Muscle of arm (tissue), 14 donors: ENCODE data around the gene DIRAS3. TPM values are rescaled to one million over a fixed set of nuclear protein-coding genes. Genes with fewer than 3 reads are reported as not detected.
A peak's percentile ranks its signal among the peaks of the same experiment; 100 is the strongest.
"Not testable (repeated sequence)": the region's sequence is repeated elsewhere in the genome, so short reads cannot be mapped to it uniquely, and the experiment has no call there.

Source experiments
- DNase-seq: peaks from one replicate; pipeline ENCODE4 v3.0.0-alpha.2; 2013
- long read RNA-seq, 11 donors: transcript quantifications; one replicate each; lab custom pipeline, GENCODE V29; 2026
- polyA plus RNA-seq, 12 donors: library from polyadenylated mRNA; unstranded; fragments of 120-200 nt; gene quantifications; one replicate each; pipeline ENCODE4 v1.2.1, GENCODE V29; 2013; ENCODE audit not compliant: insufficient read length in 12 of 12

The DIRAS3 gene, protein sequence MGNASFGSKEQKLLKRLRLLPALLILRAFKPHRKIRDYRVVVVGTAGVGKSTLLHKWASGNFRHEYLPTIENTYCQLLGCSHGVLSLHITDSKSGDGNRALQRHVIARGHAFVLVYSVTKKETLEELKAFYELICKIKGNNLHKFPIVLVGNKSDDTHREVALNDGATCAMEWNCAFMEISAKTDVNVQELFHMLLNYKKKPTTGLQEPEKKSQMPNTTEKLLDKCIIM
- polyA plus RNA-seq, result 1 to 10 TPM in 11 of 12 donors, not detected in 1; 3.5 to 8.6 (median 6.0) TPM
- long read RNA-seq, donor 1, partial matches to known transcripts, result 0 of 1 reads
- long read RNA-seq, donor 1, other reads (novel, unspliced or antisense), result 0 of 1 reads
- long read RNA-seq, donor 2, result 0 reads
- long read RNA-seq, donor 3, result 0 reads
- long read RNA-seq, donor 4, partial matches to known transcripts, result 0 of 1 reads
- long read RNA-seq, donor 4, other reads (novel, unspliced or antisense), result 0 of 1 reads
- long read RNA-seq, donor 5, partial matches to known transcripts, result 0 of 2 reads
- long read RNA-seq, donor 5, other reads (novel, unspliced or antisense), result 0 of 2 reads
- long read RNA-seq, donor 6, result 0 reads
- long read RNA-seq, donor 7, result 0 reads
- long read RNA-seq, donor 8, result 0 reads
- long read RNA-seq, donor 9, partial matches to known transcripts, result 0 of 1 reads
- long read RNA-seq, donor 9, other reads (novel, unspliced or antisense), result 0 of 1 reads
- long read RNA-seq, donor 10, result 0 reads
- long read RNA-seq, donor 11, result 0 reads

DNA sequence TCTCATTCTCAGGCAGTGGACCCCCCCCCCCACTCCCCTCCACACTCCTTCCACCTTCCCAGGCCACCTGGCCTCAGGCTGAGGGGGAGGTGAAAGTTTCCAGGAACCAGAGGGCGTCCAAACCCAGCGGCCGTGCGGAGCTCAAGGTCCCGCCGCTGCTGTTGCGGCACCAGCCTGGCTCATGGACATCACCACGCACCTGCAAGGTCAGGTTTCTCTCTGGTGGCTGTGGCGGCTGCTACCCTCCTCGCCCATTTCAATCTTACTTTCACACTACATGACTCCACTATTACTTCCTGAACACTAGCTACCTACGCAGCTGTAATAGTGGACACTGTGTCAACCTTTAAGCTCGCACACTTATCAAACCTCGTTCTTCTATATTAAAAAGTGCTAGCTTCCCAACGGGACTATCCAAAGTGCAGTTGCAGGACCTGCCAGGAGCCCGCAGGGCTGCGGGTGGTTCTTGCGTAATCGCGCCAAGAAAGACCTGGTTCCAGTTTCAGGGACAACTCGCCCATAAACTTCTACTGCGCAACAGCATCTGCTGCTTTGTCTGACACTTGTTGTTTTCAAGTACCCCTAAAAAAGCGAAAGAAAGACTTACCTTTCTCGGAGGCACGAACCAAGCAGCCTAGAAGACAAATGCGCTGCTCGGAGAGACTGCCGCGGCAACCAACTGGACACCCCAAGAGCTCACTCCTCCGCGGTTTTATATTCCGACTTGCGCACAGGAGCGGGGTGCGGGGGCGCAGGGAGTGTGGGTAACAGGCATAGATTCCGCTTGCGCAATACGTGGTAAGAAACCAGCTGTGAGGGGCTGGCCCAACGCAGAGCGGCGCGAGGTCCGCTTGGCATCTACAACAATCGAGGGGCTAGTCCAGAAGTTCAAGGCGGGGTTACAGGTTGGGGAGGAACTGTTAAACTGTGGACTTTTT, at the start of gene DIRAS3:
Gene DIRAS3 (minus strand): TSS at position 687 of the 938 bp plus-strand sequence. CDS start 3,330 bp downstream, outside the sequence.
- peak; percentile 14 for DNase-seq

DNA sequence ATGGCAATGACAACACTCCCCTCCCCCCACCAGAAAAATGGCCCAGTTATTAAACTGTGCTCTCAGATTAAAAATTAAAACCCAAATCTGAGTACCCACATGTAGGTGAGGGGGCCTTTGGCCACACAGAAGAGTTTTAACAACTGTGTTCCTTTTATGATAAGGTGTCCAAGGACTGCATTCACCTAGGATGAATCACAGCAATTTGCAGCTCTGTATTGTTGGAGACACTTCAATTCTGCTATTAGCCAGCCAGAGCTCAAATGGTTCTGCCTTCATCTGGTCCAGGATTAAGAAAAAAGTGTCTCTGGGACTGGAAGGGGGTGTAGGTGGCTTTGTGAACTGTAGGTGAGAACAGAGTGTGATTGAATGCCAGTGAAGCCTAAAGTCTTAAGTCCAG, 43.3 kb upstream of the DIRAS3 start:
- DNase-seq, result no peak

DNA sequence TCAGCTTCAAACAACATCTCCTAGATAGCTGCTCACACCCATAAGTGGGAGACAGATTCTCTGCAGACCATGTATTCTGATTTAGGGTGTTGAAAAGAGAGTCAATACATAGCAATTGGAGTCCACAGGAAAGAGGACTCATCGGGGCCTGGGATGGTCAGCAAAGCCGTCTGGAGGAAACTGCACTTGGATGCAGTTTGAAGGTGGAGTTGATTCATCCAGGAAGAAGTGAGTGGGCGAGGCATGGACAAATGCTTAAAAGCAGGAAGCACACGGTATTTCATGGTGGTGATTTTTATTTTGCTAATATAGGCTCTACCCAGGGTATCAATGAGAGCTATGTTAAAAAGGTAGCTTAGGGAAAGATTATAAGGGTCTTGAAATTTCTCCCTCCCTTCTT, 36.8 kb upstream of the DIRAS3 start:
- no peak for DNase-seq

DNA sequence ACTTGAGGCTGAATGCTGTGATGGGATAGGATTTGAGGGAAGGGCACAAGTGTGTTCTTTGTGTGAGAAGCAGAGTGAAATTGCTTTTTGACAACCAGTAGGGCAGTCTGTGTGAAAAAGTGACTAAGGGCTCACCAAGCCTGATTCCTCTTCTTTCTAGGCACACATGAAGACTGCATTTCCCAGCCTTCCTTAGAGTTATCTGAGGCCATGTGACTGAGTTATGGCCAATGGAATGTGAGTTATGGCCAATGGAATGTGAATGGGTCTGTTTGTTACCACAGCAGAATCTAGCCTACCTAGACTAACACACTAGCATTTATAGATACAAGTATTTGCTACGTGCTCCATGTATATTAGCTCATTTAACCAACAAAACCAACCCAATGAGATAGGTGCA, 35.3 kb upstream of the DIRAS3 start:
- no peak for DNase-seq

DNA sequence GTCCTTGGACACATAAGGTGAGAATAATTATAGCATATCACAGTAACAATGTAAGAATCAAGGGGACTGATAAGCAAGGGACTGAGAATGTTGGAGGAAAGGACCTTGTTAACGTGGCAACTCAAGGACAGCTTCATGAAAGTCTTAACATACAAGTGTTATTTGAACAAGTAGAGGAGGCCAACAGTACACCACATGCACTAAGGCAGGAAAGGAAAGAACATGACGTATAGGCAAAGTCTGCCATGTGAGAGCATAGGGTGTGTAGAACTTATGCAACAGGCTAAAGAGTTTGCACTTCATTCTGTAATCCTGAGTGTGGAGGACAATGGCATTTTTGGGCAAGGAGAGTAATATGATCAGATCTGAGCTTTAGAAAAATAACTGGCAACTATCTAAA, 33.3 kb upstream of the DIRAS3 start:
- DNase-seq, result no peak

DNA sequence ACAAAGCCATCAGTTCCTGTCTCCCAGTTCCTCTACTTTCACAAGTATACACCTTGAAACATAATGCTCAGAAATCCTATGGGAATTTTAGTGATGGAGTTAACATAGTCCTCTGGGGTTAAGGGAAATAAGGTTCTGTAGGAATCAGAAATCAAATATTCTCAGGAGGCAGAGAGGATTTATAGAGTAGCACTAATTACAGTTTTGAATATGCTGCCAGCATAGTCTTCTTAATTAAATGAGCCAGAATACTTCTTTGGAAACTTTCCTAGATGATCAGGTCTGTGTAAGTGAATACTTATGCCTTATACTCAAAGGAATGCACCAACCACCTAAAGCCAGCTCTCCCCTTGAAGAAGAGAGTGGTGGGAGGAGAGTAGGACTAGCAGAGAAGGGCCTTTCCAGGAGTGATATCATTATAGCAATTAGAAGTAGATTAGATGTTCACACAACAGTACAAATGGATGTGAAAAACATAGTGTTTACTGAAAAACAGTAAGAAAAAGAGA, 31.4 kb upstream of the DIRAS3 start:
- DNase-seq, result no peak

DNA sequence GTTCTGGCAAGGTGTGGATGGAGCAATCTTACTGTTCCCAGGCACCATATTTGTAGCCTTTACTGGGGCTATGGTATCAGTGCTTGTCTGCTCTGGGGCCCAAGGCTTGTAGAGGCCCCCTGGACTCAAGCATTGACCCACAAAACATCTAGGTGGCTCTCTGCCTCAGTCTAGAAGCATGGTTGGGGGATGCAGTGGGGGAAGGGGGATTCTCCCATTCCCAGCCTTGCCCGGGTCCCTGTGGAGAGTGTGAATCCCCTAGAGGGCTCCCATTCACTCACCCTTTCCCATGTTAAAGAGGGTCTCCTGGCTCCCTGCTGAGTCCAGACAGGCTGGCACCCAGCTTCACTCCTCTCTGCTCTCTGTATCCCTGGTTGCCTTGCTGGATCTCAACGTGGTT, 28.2 kb upstream of the DIRAS3 start:
- DNase-seq, result no peak

DNA sequence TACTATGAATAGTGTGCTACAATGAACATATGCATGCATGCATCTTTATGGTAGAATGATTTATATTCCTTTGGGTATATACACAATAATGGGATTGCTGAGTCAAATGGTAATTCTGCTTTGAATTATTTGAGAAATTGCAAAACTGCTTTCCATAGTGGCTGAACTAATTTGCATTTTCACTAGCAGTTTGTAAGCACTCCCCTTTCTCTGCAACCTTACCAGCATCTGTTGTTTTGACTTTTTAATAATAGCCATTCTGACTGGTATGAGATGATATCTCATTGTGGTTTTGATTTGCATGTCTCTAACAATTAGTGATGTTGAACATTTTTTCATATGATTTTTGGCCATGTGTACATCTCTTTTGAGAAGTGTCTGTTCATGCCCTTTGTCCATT, 24.0 kb upstream of the DIRAS3 start:
- DNase-seq, result no peak

DNA sequence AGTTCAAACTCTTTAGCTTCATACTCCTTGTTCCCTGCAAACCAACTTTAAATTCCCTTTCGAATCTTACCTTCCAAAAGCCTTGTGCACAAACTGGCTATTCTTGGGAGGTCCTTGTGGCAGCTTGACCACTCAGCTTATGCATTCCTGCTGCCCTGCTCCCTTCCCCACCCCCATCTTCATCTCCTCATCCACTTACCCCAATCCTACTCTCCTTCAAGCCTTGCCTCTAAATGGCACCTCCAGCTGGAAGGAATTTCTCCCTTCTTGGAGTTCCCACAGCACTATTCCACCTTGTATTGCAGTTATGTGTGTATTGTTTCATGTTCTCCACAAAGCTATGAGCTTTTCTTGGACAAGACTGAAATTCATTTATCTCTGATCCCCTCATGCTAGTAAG, 15.3 kb upstream of the DIRAS3 start:
- no peak for DNase-seq

DNA sequence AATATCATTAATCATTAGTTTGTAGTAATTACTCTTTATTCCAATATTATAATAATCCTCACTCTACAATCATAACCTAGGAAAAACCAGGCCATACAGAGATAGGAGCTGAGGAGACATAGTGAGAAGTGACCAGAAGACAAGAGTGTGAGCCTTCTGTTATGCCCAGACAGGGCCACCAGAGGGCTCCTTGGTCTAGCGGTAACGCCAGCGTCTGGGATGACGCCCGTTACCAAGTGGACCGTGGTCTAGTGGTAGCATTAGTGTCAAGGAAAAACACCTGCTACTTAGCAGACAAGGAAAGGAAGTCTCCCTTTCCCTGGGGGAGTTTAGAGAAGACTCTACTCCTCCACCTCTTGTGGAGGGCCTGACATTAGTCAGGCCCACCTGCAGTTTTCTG, 7.6 kb upstream of the DIRAS3 start:
- DNase-seq, result not testable (repeated sequence)

DNA sequence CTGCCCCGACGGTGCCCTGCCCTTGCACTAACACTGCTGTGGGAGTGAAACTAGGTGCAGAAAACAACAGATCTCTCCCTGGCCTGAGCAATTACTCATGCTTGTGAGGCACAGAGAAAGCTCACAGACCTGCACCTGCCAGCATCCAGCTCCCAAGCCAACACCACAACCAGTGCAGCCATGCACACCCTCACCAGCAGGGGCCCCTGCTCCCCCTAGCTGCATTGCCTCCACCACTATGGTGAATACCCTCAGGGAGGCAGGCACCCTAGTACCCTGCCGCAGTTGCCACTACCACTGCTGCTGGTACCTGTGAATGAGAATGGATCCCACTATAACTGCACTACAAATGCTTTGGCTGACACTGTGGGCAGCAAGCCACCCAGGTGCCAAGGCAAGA, 7.1 kb upstream of the DIRAS3 start:
- no peak for DNase-seq

DNA sequence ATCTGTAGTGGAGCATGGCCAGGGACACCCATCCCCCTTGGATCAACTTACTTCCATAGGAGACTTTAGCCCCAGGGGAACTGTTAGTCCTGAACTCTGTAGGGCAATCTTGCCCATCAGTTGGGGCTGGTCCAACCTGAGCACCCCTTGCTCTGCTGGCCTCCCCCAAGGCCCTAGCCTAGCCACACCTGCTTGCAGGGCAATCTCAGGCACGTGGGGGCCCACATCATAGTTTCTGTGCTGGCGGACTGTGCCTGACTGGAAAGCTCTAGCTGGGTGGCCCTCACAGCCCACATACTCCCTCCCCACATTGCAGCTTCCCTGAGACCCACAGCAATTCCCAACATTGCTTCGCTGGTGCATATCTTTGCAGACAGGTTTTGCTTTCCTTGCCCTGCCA, 6.6 kb upstream of the DIRAS3 start:
- no peak for DNase-seq

DNA sequence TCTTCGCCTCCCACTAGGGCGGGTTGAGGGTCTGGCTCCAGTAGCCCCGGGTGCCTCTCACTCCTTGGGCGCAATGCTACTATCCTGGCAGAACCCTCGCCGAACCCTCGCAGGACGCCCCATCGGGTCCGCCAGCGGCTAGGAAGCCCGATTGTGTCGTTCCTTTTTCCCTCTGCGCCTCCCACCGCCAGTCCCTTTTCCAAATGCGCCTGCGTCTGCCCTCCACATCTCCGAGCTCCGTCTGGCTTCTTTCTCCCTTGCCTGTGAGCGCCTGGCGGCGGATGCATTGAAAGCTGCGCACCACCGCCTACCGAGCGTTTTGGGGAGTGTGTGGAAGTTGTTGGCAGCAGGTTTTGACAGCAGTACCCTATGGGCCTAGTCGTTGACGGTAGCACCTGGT, 1.0 kb upstream of the DIRAS3 start:
- DNase-seq, result peak; percentile 39

DNA sequence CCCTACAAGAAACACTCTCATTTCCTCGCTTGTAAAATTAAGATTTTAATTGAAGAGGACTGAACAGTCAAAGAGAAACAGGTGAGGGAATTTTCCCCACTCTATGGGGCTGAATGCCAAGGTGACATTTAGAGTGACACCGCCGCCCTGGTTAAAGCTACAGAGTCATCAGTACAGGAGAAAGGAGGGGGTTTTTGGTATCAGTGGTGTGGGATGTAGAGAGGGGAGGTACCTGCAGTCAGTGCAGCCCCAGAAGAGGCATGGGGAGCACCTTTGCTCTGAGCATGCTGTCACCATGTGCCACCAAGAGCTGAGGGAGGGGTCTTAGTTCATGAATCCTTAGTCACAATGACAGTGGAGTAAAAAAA, 2.8 kb downstream of the DIRAS3 start:
- no peak for DNase-seq

DNA sequence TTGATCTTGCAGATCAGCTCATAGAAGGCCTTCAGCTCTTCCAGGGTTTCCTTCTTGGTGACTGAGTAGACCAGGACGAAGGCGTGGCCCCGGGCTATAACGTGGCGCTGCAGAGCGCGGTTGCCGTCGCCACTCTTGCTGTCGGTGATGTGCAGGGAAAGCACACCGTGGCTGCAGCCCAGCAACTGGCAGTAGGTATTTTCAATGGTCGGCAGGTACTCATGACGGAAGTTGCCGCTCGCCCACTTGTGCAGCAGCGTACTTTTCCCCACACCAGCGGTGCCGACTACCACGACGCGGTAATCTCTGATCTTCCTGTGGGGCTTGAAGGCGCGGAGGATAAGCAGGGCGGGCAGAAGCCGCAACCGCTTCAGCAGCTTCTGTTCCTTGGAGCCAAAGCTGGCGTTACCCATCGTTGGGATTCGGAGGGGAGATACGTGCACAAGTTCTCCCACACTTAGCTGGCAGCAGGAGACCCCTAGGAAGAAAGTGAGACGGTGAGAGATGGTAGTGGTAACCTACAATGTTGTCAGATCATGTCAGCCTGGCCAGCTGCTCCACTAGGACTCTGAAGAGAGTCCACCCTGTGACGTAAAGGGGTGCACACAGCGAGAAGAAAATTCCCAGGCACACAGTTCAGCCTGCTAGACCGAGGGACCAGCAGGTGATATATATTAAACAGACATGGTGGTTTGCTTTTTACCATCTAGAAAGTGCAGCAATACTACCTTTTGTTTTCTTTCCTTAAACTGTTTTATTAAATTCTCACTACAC, 3.4 kb downstream of the DIRAS3 start:
- no peak for DNase-seq

DNA sequence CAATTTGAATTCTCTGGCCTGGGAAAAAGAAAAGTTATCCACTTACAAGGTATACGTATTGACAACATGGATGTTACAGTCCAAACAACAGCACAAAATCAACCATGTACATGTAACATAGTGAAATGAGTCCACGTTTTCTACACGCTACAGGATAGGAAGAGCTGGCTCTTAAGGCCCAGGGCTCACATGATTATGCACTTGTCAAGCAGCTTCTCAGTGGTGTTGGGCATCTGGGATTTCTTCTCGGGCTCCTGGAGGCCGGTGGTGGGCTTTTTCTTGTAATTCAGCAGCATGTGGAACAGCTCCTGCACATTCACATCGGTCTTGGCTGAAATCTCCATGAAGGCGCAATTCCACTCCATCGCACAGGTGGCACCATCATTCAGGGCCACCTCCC, 4.0 kb downstream of the DIRAS3 start:
- DNase-seq, result no peak

DNA sequence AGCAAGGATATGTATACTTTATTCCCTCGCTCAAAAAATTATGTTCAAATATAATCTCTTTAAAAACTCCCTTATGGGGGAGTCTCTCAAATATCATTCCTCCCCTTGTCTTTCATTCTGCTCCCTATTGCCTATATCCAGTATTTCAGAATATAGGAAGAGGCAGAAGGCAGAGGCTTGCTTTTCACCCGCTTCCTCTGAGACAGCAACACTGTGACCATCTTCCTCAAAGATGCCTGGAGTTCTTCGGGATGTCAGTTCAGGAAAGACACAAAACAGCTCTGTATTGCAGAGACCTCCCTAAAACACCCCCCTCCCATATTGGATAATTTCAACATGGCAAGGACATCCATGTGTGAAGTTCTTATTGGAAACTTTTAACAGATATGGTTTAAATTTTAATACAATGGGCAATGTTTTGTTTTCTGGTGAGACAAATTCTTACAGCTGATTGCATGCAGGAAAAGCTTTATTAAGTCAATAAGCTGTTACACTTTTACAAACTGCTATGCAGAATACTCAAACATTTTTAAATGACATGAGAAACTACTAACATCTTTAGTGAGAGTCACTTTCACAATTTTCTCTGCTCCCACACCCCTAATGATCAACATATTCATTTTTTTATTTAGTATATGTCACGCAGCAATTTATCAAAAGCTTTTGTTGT, 4.8 kb downstream of the DIRAS3 start:
- DNase-seq, result no peak

DNA sequence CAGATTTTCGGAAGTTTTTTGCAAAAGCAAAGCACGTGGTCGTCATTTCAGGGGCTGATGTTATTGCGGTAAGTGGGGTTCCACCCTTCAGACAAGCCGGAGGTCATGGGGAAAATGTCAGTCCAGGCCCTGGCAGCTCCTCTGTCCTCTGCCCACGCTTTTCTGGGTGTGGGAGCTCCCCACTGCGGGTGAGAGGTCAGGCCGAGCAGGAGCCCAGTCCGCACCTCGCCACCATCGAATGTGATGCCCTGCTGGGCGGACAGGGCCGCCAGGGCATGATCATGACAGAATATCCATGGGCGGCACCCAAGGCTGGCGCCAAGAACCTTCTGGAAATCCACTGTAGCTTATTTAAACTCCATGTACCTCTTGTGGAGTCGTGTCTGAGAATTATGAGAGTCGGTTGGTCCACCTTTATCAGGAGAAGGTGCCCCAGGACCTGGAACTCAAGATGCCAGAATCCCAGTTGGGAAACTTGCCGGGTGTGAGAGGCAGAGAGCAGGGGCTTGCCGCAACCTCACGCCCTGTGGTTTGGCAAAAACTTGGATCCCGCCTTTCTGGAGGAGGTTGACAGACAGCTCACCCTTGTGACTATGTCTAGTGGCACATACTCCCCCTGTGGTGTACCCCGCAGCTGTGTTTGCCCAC, 6.9 kb downstream of the DIRAS3 start:
- DNase-seq, result no peak

DNA sequence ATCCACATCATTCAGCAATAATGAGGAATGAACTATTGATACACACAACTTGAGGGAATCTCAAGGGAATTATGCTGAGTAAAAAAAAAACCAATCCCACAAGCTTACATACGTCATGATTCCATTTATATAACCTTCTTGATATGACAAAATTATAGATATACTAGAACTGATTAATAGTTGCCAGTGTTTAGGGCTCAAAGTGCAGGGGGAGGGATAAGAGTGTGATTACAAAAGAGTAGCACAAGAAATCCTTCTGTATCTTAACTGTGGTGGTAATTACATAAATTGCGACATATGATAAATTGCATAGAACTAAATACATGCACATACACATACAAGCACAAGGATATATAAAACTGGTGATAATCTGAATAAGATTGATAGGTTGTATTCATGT, 13.5 kb downstream of the DIRAS3 start:
- no peak for DNase-seq

DNA sequence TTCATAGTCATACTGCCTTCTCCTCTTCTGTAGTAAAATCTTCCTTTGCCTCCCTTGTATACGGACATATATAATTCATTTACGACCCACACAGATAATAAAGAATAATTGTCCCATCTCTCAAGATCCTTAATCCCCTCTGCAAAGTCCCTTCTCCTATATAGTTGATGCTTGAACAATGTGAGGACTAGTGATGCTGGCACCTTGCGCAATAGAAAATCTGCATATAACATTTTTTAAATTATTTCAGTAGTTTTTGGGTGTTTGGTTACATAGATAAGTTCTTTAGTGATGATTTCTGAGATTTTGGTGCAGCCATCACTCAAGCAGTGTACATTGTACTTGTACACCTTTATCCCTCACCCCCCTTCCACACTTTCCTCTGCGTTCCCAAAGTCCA, 21.0 kb downstream of the DIRAS3 start:
- no peak for DNase-seq
